AG09309 (cell line): ENCODE results near the gene ADAMTS2.

Experiments
- DNase-seq: peaks from one replicate; pipeline ENCODE4 v3.0.0-alpha.2; 2010; ENCODE audit warnings: low read depth
- H3K4me3 ChIP-seq: 2 replicates; pipeline ENCODE4 v1.5.1; 2011; ENCODE audit warnings: mild to moderate bottlenecking, low read depth, low read length, moderate library complexity; ENCODE audit not compliant: control insufficient read depth
- CTCF ChIP-seq: IDR thresholded peaks from 2 replicates; pipeline ENCODE4 v1.5.1; 2011; ENCODE audit warnings: mild to moderate bottlenecking, low read depth, low read length, inconsistent platforms; ENCODE audit not compliant: insufficient read depth, control insufficient read depth; ENCODE audit errors: missing control alignments

Gene ADAMTS2

DNA sequence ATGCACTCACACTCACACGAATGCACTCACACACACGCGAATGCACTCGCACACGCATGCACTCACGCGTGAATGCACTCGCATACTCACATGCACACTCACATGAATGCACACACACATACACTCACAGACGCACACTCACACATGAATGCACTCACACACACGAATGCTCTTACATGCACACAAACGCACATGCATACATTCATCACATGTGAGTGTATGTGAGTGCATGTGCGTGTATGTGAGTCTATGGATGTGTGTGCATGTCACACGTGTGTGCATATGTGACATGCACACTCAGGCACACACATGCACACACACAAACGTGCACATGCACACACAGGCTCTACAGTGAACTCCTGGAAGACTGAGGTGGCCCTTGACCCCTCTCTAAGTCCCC lies 121.7 kb downstream of the ADAMTS2 start:
- no peak for DNase-seq
- H3K4me3 ChIP-seq, result no peak overlapping the region
- no peak for TF ChIP-seq CTCF

DNA sequence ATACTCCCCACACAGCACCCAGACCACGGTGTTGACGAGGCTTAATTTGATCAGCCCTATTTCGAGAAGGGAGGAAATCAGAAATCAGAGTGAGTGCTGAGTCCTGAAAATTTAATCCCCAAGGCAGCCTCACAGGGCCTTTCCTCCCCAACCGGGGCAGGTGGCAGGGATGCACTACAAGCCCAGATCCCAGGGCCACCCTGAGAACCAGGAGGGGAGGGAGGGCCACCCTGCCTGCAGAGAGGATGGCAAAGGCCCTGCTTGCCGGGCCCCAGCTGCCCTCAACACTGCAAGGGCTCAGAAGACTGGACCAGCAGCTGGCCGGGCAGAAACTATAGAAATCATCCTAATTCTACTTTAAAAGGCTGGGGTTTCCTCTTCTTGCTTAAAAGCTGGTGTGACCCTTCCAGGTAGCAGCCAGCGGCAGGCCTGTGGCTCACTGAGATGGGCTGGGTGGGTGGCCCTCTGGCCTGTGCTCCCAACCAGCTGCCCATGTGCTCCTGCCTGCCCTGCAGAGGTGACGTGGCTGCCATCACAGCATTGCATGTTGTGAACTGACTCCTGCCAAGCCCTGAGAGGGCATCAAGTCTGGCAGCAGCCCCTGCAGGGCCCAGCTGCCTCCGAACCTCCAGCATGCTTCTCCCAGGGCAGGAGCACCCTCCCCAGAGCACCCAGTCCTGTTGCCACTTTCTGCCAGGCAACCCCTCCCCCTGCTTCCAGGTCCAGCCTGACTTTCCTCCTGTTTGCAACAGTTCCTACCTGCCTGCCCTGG lies 122.8 kb downstream of the ADAMTS2 start:
- DNase-seq, result no peak

GRCh38 chr5:179221877-179222220 lies 123.4 kb downstream of the ADAMTS2 start:
- no peak for TF ChIP-seq CTCF
- no peak overlapping the region for H3K4me3 ChIP-seq
- no peak for DNase-seq

More for the DNA sequence above, 122.8 kb downstream of the ADAMTS2 start:
- TF ChIP-seq CTCF, result no peak
- H3K4me3 ChIP-seq, result no peak overlapping the region

- no peak for TF ChIP-seq CTCF
Measured at GRCh38 chr5:179221196-179221876, 123.9 kb downstream of the ADAMTS2 start.

GRCh38 chr5:179220716-179221115 lies 124.5 kb downstream of the ADAMTS2 start:
- no peak for DNase-seq
- TF ChIP-seq CTCF, result no peak
- H3K4me3 ChIP-seq, result no peak overlapping the region

More at GRCh38 chr5:179221196-179221876, 123.9 kb downstream of the ADAMTS2 start:
- DNase-seq, result no peak
- no peak overlapping the region for H3K4me3 ChIP-seq

DNA sequence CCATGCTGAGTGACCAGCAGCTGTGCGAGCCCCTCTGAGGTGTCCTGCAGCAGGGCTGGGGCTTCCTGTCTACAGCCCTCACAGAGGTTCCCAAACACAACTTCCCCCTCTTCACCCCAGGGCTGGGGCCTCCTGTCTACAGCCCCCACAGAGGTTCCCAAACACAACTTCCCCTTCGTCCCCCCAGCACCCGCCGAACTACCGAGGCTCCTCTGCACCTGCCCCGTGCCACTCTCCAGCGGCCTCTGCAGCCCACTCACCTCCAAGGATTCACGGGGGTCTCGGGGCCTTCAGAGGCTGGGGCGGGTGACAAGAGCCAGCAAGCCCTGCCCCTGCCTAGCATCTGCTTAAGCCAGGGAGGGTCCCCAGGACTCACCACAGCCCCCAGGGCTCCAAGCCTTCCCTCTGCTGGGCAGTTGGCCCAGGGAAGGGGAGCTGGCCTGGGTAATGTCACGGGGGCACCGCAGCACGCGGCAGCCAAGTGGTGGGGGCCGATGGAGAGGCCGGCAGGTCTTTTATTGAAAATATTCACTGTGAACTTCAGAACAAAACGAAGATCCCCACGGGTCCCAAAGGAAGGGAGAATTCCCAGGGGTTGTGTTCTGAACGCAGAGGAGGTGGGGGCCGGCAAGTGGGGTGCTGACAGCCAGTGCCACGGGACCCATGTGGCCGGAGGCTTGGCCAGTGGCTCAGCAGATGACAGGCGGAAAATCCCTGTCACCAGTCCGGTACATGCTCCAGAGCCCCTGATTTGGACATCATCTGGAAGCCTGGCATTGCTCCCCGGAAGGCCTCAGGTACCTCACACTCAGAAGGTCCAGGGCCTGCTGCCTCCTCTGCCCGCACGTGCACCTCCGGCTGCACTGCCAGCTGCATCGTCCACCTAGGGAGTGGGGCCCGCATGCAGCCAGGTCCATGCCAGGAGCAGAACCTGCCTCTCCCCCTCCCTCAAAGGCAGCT lies 125.3 kb downstream of the ADAMTS2 start:
- H3K4me3 ChIP-seq, result no peak overlapping the region
- TF ChIP-seq CTCF, result no peak
- DNase-seq, result no peak
